HepG2 (cell line): ENCODE measurements around the gene OSER1. TPM values are rescaled to one million over a fixed set of nuclear protein-coding genes. Genes with fewer than 3 reads are reported as not detected.

Source experiments
- HNRNPH1 ChIP-seq: fragments of 200-400 bp; formaldehyde crosslinking; optimal IDR thresholded peaks from 2 replicates; pipeline ENCODE3; 2017; ENCODE audit warnings: mild to moderate bottlenecking, low read depth, low read length
- JUNB ChIP-seq: sonication (generic); formaldehyde crosslinking; IDR thresholded peaks from 2 replicates; pipeline ENCODE4 v1.8.0; 2022; ENCODE audit warnings: missing genetic modification reagents, mild to moderate bottlenecking, borderline replicate concordance
- JUND ChIP-seq: sonication (generic); formaldehyde crosslinking; IDR thresholded peaks from 2 replicates; pipeline ENCODE4 v1.8.0; 2022; ENCODE audit warnings: mild to moderate bottlenecking, missing genetic modification reagents
- POLR2A ChIP-seq, 2 experiments: IDR thresholded peaks; 2 replicates each; pipeline ENCODE4 v1.6.1; 2011; ENCODE audit warnings: low read depth in 2 of 2, low read length in 2 of 2, mild to moderate bottlenecking in 1 of 2, moderate library complexity in 1 of 2; ENCODE audit not compliant: insufficient read depth in 1 of 2
- SOX6 ChIP-seq, 2 experiments: fragments of 450-650 bp in 1 of 2; sonication (generic) in 1 of 2; formaldehyde crosslinking in 1 of 2; IDR thresholded peaks; 2 replicates each; pipeline versions ENCODE4 v1.4.0 to v1.6.1; 2017 to 2020; ENCODE audit warnings: antibody characterized with exemption in 1 of 2, mild to moderate bottlenecking in 1 of 2, missing genetic modification reagents in 1 of 2
- ZKSCAN5 ChIP-seq: sonication (generic); formaldehyde crosslinking; IDR thresholded peaks from 2 replicates; pipeline ENCODE4 v1.5.1; 2020; ENCODE audit warnings: mild to moderate bottlenecking, missing genetic modification reagents
- ZNF12 ChIP-seq: sonication (generic); formaldehyde crosslinking; IDR thresholded peaks from 2 replicates; pipeline ENCODE4 v1.5.0; 2020; ENCODE audit warnings: missing genetic modification reagents
- ZNF337 ChIP-seq: sonication (generic); formaldehyde crosslinking; IDR thresholded peaks from 2 replicates; pipeline ENCODE4 v1.5.1; 2020; ENCODE audit warnings: missing genetic modification reagents, low read depth, mild to moderate bottlenecking, borderline replicate concordance
- ZNF34 ChIP-seq: sonication (generic); formaldehyde crosslinking; IDR thresholded peaks from 2 replicates; pipeline ENCODE4 v1.4.0; 2020; ENCODE audit warnings: mild to moderate bottlenecking, missing genetic modification reagents, borderline replicate concordance
- ZNF558 ChIP-seq: sonication (generic); formaldehyde crosslinking; IDR thresholded peaks from 2 replicates; pipeline ENCODE4 v1.9.0; 2022; ENCODE audit warnings: mild to moderate bottlenecking, missing genetic modification reagents, borderline replicate concordance
- ZNF572 ChIP-seq: sonication (generic); formaldehyde crosslinking; IDR thresholded peaks from 2 replicates; pipeline ENCODE4 v1.5.1; 2020; ENCODE audit warnings: mild to moderate bottlenecking, missing genetic modification reagents
- ZNF782 ChIP-seq: sonication (generic); formaldehyde crosslinking; IDR thresholded peaks from 2 replicates; pipeline ENCODE4 v1.4.0; 2020; ENCODE audit warnings: missing genetic modification reagents, mild to moderate bottlenecking, borderline replicate concordance
- ZNF839 ChIP-seq: sonication (generic); formaldehyde crosslinking; IDR thresholded peaks from 2 replicates; pipeline ENCODE4 v1.4.0; 2020; ENCODE audit warnings: missing genetic modification reagents, mild to moderate bottlenecking, borderline replicate concordance
- polyA plus RNA-seq, 8 experiments: library from polyadenylated mRNA; depleted of rRNA in 3 of 8; stranded (reverse) in 7 of 8; unstranded in 1 of 8; fragments of >200 nt; fragmentation: Illumina TruSeq in 4 of 8; extraction: Trizol in 4 of 8; gene quantifications; 2 replicates each; pipeline versions ENCODE4 v1.2.1 to v1.2.3, GENCODE V29; 2011 to 2016; ENCODE audit warnings: low read depth in 4 of 8, missing spikeins in 1 of 8, mixed read lengths in 1 of 8; ENCODE audit not compliant: insufficient read depth in 1 of 8
- total RNA-seq, 5 experiments: library from RNA; depleted of rRNA; stranded (reverse); fragments of >200 nt; fragmentation: Illumina TruSeq; extraction: Trizol; gene quantifications; 2 replicates each; pipeline ENCODE4 v1.2.3, GENCODE V29; 2016; ENCODE audit warnings: low read depth in 1 of 5
- TF ChIP-seq, protein P1 (sequence below): IDR thresholded peaks from 2 replicates; pipeline ENCODE4 v1.6.1; 2018; ENCODE audit warnings: missing genetic modification reagents, mild to moderate bottlenecking, missing compliant biosample characterization
- TF ChIP-seq, protein P2 (sequence below): IDR thresholded peaks from 2 replicates; pipeline ENCODE4 v1.6.1; 2016; ENCODE audit warnings: control low read depth
- TF ChIP-seq, protein P3 (sequence below): sonication (generic); formaldehyde crosslinking; IDR thresholded peaks from 2 replicates; pipeline ENCODE4 v1.9.0; 2022; ENCODE audit warnings: low read depth, missing genetic modification reagents
- TF ChIP-seq, protein P4 (sequence below): sonication (generic); formaldehyde crosslinking; IDR thresholded peaks from 2 replicates; pipeline ENCODE4 v1.9.0; 2021; ENCODE audit warnings: mild to moderate bottlenecking, missing genetic modification reagents

OSER1 gene
- total and polyA plus RNA-seq, 2 of the 13 experiments (the other 11 are each of a cell fraction or from before 2014, with no cell fraction given) = 71.2 to 71.5 TPM

DNA sequence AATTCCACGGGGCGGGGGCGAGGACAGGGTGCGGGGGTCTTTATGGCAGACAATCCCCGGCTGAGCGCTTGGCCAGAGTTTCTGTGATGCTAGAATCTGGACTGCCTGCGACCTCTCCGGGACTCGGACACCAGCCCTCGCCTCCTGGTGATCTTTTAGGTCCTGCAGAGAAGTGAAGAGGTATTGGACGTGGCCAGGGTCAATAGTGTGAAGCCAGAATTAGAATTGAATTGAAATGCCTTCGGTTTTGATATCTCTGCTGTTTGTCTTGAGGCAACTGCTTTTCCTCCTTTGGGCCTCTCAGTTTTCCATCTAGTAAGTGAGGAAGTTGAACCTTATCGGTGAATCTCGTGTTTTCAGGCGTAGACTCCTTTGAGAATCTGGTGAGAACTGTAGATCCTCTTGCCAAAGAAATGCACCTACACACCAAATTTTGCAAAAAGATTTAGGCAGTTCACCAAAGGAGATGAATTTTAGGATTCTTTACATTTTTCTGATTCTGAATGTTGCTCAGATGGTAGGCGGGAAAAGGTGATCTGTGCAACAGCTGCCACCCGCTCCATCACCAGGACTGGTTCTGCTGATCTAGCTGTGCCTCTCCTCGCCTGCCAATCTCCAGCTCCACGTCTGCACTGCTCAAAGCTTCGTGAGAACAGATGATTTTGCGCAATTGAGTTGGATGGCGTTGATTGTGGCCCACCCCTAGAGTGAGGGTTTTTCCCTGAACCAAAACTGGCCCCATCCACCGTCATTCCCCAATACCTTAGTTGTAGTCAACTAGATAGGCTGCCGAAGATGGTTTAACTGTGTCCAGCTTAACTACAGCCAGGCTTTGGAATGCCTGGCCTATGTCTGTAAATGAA lies 837 bp upstream of the OSER1 start (continued):
- peak; percentile 94 for TF ChIP-seq ZNF337
- TF ChIP-seq, protein P1, sequence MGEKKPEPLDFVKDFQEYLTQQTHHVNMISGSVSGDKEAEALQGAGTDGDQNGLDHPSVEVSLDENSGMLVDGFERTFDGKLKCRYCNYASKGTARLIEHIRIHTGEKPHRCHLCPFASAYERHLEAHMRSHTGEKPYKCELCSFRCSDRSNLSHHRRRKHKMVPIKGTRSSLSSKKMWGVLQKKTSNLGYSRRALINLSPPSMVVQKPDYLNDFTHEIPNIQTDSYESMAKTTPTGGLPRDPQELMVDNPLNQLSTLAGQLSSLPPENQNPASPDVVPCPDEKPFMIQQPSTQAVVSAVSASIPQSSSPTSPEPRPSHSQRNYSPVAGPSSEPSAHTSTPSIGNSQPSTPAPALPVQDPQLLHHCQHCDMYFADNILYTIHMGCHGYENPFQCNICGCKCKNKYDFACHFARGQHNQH = peak; percentile 2; the same call in 1 of the 2 replicates
- 0 out of 2 replicates have a peak, but pooled peaks have one; percentile 2 for TF ChIP-seq JUND
- TF ChIP-seq ZNF34 (CRISPR knock-in tag) = 0 out of 2 replicates have a peak, but pooled peaks have one; percentile 81
- no peak for TF ChIP-seq HNRNPH1
- TF ChIP-seq ZNF572 (CRISPR knock-in tag) = 0 out of 2 replicates have a peak, but pooled peaks have one; percentile 82
- peak in 1 of 2 experiments; percentile 28; a peak in 1 of 4 replicates for TF ChIP-seq POLR2A (IDR thresholded peaks at IDR 0.05; ENCODE audit: insufficient read depth in 1 of 2, low read depth in 2 of 2, low read length in 2 of 2)
- TF ChIP-seq, protein P2, sequence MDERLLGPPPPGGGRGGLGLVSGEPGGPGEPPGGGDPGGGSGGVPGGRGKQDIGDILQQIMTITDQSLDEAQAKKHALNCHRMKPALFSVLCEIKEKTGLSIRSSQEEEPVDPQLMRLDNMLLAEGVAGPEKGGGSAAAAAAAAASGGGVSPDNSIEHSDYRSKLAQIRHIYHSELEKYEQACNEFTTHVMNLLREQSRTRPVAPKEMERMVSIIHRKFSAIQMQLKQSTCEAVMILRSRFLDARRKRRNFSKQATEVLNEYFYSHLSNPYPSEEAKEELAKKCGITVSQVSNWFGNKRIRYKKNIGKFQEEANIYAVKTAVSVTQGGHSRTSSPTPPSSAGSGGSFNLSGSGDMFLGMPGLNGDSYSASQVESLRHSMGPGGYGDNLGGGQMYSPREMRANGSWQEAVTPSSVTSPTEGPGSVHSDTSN (CRISPR knock-in tag) = peak; percentile 54; the same call in 1 of the 2 replicates
- TF ChIP-seq, protein P3, sequence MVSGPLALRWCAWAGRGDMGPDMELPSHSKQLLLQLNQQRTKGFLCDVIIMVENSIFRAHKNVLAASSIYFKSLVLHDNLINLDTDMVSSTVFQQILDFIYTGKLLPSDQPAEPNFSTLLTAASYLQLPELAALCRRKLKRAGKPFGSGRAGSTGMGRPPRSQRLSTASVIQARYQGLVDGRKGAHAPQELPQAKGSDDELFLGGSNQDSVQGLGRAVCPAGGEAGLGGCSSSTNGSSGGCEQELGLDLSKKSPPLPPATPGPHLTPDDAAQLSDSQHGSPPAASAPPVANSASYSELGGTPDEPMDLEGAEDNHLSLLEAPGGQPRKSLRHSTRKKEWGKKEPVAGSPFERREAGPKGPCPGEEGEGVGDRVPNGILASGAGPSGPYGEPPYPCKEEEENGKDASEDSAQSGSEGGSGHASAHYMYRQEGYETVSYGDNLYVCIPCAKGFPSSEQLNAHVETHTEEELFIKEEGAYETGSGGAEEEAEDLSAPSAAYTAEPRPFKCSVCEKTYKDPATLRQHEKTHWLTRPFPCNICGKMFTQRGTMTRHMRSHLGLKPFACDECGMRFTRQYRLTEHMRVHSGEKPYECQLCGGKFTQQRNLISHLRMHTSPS (CRISPR knock-in tag) = no peak
- no peak for TF ChIP-seq SOX6 (IDR thresholded peaks at IDR 0.05)
- peak; percentile 44; the same call in 1 of the 2 replicates for TF ChIP-seq SOX6 (CRISPR knock-in tag; IDR thresholded peaks at IDR 0.05)
- peak; percentile 7; the same call in 1 of the 2 replicates for TF ChIP-seq ZKSCAN5 (CRISPR knock-in tag)
- peak; percentile 31; the same call in 1 of the 2 replicates for TF ChIP-seq ZNF782
- TF ChIP-seq, protein P4, sequence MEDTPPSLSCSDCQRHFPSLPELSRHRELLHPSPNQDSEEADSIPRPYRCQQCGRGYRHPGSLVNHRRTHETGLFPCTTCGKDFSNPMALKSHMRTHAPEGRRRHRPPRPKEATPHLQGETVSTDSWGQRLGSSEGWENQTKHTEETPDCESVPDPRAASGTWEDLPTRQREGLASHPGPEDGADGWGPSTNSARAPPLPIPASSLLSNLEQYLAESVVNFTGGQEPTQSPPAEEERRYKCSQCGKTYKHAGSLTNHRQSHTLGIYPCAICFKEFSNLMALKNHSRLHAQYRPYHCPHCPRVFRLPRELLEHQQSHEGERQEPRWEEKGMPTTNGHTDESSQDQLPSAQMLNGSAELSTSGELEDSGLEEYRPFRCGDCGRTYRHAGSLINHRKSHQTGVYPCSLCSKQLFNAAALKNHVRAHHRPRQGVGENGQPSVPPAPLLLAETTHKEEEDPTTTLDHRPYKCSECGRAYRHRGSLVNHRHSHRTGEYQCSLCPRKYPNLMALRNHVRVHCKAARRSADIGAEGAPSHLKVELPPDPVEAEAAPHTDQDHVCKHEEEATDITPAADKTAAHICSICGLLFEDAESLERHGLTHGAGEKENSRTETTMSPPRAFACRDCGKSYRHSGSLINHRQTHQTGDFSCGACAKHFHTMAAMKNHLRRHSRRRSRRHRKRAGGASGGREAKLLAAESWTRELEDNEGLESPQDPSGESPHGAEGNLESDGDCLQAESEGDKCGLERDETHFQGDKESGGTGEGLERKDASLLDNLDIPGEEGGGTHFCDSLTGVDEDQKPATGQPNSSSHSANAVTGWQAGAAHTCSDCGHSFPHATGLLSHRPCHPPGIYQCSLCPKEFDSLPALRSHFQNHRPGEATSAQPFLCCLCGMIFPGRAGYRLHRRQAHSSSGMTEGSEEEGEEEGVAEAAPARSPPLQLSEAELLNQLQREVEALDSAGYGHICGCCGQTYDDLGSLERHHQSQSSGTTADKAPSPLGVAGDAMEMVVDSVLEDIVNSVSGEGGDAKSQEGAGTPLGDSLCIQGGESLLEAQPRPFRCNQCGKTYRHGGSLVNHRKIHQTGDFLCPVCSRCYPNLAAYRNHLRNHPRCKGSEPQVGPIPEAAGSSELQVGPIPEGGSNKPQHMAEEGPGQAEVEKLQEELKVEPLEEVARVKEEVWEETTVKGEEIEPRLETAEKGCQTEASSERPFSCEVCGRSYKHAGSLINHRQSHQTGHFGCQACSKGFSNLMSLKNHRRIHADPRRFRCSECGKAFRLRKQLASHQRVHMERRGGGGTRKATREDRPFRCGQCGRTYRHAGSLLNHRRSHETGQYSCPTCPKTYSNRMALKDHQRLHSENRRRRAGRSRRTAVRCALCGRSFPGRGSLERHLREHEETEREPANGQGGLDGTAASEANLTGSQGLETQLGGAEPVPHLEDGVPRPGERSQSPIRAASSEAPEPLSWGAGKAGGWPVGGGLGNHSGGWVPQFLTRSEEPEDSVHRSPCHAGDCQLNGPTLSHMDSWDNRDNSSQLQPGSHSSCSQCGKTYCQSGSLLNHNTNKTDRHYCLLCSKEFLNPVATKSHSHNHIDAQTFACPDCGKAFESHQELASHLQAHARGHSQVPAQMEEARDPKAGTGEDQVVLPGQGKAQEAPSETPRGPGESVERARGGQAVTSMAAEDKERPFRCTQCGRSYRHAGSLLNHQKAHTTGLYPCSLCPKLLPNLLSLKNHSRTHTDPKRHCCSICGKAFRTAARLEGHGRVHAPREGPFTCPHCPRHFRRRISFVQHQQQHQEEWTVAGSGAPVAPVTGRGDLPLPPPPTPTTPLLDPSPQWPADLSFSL = no peak
- 0 out of 2 replicates have a peak, but pooled peaks have one; percentile 34 for TF ChIP-seq ZNF12 (CRISPR knock-in tag)
- TF ChIP-seq ZNF839 = no peak
- peak; percentile 78; the same call in 1 of the 2 replicates for TF ChIP-seq JUNB
- TF ChIP-seq ZNF558 (CRISPR knock-in tag) = 0 out of 2 replicates have a peak, but pooled peaks have one; percentile 4
